Measurements from ENCODE around the gene CIDEA.
"Not testable (repeated sequence)": the region's sequence is repeated elsewhere in the genome, so short reads cannot be mapped to it uniquely, and the experiment has no call there.

The CIDEA gene

DNA sequence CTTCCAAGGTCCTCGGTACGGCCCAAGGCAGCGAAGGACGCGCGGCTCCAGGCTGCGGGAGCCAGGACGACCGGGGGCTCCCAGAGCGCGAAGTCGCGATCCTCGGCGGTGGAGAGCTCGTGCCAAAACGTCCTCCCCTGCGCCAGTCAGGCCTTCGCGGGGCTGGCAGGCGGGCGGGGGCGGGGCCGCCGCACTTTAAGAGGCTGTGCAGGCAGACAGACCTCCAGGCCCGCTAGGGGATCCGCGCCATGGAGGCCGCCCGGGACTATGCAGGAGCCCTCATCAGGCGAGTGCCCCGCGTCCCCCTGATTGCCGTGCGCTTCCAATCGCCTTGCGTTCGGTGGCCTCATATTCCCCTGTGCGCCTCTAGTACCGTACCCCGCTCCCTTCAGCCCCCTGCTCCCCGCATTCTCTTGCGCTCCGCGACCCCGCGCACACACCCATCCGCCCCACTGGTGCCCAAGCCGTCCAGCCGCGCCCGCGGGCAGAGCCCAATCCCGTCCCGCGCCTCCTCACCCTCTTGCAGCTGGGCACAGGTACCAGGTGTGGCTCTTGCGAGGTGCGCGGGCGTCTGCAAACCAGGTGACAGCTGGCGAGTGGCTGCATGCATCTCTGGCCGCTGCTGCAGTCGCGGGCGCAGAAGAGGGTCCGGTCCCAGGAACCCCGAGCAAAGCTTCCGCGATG is at the start of gene CIDEA:
CIDEA (plus strand) TSS at position 226 of the 684 bp plus-strand sequence; CDS start at position 249, 23 bp downstream.
- no peak for DNase-seq

DNA sequence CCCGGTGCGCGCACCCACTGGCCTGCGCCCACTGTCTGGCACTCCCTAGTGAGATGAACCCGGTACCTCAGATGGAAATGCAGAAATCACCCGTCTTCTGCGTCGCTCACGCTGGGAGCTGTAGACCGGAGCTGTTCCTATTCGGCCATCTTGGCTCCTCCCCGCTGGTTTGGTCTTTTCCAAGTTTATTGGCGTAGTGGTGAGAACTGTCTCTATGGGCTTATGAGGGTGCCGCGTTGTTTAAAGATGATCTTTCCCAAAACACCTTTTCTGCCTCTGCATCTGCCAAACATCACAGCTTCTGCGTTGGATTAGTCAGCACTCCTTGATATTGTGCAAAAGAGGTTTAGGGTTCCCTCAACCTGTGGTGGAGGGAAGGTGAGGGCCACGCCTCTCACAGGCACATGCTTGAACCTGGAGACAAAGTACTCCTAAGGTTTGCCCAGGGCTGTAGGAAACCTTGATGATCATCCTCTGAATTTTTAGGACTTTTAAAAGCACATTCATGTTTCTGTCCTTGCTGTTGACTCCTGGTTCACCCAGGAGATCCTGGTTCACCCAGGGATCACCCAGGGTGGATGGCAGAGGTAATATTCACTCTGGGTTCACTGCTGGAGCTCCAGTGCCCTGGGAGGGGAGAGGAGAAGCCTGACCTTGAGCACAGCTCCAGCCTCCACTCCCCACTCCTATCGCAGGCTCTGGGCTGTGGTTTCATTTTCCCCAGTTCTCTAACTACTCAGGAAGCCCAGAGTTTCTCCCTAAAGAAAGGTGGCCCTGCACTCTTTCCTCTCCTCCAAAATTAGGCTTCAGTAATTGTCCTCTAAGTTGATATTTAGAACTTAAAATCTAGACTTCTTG is 45.6 kb upstream of the CIDEA start:
- DNase-seq: not testable (repeated sequence)

DNA sequence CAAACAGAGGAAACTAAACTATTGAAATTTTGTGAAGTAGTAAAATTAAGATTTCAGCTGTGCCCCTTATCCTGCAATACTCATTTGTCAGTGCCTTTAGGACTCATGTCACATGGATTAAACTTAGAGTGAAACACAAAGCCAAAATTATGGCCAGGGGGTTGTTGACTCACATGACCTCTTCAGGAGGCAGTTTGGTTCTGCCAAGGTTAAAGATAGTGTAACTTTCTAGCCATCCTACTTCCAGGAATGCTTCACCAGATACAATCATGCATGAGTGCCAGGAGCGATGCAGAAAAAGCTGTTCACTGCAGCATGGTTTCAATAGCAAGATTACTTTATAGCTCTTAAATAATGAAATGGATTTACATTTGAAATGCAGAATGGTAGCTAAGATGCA is 41.9 kb upstream of the CIDEA start:
- DNase-seq: not testable (repeated sequence)

DNA sequence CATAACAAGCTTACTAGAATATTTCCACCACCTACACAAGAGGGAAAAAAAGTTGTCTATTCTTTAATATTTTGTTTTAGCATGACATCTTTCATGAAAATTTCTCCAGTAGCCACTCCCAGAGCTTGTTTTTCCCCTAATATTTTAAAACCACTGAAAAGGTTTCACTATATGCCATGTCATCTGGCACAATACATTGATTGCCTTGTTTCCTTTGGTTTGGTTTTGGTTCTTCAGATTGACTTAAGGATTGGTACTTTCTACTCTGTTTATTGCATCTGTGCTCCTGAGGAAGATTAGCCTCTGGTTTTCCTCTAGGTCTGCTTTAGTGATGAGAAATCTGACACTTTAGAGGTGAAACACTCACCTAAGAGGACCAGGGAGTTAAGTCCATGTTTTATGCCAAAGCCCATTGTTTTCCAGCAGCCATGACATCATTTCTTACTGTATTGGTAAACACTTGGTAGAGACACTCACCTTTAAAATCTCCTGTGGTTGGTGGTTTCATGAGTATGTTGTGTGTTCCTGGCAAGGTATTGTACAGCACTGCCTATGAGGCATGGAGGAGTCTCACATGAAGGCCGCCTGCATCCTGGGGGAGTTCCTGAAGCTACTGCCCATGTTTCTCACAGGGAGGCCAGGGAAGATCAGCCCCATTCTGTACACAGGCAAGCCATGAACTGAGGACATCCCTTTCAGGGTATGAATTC is 39.7 kb upstream of the CIDEA start:
- not testable (repeated sequence) for DNase-seq

DNA sequence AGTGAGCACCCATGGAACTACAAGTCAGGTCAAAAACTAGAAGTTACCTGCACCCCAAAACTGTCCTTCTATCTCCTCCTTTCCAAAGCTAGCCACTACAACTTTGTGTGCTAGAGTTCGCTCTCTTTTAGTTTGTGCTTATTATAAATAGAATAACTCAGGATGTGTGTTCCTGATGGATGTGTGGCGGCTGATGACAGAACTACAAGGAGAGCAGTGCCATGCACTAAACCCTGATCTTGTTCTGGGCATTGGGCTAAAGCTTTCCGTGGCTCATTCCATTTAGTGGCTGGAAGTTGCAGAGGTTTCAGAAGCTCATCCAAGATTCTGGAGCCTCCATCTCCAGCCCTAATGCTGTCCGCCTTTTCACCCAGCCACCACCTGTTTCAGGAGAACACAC is 37.7 kb upstream of the CIDEA start:
- DNase-seq: not testable (repeated sequence)

GRCh38 chr18:12218603-12219002 is 35.6 kb upstream of the CIDEA start:
- not testable (repeated sequence) for DNase-seq

- not testable (repeated sequence) for DNase-seq
Observed at GRCh38 chr18:12222041-12222440, 32.1 kb upstream of the CIDEA start.

GRCh38 chr18:12223326-12223725 is 30.8 kb upstream of the CIDEA start:
- DNase-seq: not testable (repeated sequence)

- not testable (repeated sequence) for DNase-seq
Observed at GRCh38 chr18:12226807-12227206, 27.4 kb upstream of the CIDEA start.

- not testable (repeated sequence) for DNase-seq
Observed at GRCh38 chr18:12227399-12228186, 26.6 kb upstream of the CIDEA start.

DNA sequence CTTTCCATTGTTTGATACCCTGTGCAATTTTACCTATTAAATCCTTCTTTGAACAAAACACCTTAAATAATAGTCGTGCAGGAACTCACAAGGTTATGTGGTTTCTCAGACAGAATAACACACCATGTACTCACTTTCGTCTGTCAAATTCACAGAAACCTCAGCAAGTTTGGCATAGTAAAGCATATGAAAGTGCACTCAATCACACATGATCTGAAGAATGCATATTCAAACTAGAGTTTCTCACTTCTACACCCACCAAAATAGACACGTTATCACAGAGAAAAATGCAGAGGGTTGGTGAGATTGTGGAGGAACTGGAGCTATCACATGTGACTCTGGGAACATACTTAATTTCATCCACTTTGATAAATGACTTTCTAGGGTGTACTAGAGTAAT is 25.9 kb upstream of the CIDEA start:
- DNase-seq: not testable (repeated sequence)

DNA sequence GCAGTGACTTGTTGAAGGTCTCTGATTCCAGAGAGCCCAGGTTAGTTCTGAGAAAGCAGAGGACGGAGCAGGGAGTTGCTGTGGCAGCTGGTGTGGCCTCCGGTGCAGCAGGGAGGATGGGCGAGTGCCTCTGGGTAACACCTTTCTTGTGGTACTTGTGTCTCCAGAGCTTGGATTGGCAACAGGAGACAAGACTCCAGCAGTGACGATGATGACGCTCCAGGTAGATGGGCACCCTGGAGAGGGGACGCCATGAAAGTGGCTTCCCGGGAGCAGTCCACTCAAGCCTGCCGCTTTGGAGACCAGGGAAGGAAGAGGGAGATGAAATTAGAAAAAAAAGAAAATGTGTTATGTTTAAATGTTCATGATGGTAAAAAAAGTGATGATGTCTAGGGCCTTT is 23.6 kb upstream of the CIDEA start:
- not testable (repeated sequence) for DNase-seq

- DNase-seq: no peak
Observed at GRCh38 chr18:12231040-12231882, 22.9 kb upstream of the CIDEA start.

DNA sequence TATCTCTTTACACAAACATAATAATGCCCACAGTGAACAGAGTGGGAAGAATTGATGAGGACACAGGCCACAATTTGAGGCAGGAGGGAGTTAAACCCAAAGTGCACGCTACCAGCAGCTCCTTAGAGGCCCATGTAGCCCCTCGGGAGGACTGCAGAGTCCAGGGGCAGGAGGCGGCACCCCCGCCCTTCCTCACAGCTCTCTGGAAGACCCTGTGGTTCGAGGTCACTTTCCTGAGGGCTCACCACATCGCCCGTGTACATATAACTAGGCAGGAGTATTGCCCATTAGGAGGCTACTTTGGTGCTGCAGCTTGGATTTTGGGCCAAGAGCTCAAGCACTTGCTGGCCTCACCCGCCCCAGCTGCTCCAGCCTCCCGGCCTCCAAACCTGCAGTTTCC is 22.2 kb upstream of the CIDEA start:
- DNase-seq: no peak

DNA sequence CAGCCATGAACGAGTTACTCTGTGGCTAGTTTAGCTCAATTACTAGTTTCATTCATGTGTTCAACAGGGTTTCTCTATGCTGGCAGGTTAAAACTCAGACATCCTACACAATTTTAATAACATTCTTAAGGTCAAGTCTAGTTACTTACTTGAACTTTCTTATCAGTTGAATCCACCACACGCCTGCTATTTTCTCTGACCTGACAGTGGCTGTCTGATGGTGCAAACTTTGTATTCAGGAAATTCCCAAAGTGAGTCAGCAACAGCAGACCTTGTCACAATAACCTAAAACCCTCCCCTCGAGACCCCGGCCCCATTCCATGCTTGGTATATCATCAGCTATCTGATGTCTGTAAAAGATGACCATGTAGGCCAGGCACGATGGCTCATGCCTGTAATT is 20.8 kb upstream of the CIDEA start:
- no peak for DNase-seq

- DNase-seq: no peak
Observed at GRCh38 chr18:12234451-12235190, 19.5 kb upstream of the CIDEA start.

DNA sequence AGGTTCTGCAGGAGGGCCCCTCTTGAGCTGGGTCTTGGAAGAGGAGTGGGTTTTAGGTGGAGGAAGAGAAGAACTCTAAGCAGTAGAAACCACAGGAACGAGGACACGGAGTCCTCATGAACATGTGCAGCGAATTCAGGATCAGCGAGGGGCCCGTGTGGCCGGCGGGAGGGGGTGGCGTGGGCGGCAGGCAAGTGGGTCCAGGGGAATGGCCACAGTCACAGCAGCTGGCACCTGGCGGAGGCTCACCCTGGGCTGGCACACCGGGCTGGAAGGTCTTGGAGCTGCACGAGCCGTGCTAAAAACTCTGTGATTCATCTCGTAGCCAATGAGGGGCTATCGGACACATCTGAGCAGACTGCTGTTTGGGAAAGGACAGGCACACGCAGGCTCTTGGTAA is 18.0 kb upstream of the CIDEA start:
- DNase-seq: no peak

DNA sequence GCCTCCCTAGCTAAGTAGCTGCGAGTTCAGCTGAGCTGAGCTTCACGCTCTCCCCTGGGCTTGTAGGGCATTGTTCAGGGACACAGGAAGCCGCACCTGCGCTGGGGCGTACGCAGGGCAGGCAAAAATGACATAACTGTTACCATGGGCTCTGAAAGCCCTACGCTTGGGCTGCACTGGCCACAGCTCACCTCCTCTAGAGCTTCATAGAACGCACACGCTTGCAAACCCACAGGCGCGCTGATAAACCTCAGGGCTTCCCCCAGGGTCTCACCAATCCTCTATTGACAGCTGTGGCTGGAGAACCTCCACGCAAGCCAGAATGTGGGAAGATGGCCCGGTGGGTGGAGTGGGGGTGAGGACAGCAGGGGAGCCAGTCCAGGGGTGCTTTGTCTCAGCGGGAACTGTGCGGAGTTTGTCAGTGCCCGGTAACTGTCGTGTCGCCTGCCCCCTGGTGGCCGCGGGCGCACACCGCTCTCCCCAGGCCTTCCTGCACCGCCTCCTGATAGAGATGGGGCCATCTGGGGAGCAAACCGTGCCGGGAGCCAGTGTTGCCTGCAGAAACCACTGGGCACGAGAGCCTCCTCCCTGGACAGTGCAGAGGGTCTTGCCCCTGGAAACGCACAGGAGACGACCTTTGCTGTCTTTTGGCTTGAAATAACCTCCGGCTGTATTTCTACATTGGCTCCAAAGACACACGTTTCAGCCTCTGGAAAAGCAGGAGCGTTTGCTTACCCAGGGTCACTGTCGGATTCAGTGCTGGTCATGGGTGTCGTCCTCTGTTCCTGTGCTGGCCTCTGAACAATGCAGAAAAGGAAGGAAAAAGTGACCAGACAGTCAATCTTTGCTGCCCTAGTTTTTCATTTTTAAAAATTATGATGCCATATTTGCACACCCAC is 17.0 kb upstream of the CIDEA start:
- DNase-seq: peak; percentile 9

DNA sequence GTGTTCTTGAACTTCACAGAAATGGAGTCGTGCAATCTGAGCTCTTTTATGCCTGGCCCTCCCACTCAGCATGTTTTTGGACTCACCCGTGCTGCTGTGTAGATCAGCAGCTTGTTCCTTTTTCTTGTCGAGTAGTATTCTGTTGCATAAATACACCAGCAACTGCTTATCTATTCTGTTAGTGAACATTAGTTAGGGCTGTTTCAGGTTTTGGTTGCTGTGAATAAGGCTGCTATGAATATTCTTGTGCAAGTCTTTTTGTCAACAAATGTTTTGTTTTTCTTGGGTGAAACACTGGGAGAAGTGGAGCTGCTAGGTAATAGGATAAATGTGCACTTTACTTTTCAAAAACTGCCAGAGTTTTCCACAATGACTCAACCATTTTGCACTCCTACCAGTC is 15.3 kb upstream of the CIDEA start:
- no peak for DNase-seq

DNA sequence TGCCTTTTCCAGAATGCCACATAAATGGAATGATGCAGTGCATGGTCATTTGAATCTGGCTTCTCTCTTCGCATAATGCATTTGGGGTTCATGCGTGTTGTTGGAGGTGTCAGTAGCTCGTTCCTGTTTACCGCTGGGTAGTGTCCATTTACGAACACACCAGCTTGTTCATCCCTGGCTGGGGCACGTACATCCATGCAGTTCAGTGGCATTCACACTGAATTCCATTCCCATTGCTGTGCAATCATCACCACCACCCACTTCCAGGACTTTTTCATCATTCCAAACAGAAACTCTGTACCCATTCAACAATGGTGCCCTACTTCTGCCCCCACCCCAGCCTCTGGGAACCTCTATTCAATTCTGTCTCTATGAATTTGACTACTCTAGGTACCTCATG is 14.7 kb upstream of the CIDEA start:
- DNase-seq: no peak

Measured in NCI-H748 treated with DMSO at 0.1 percent for 48 hours (cell line).